PC-9 (cell line): ENCODE data around the gene ZCCHC14.
"Not testable (repeated sequence)": the region's sequence is repeated elsewhere in the genome, so short reads cannot be mapped to it uniquely, and the experiment has no call there.

ENCODE experiments used
- CTCF ChIP-seq: fragments of 200-600 bp; sonication (generic); conservative IDR thresholded peaks from 2 replicates; pipeline ENCODE4 v1.6.1; 2017; ENCODE audit warnings: mixed run types, antibody characterized with exemption, mild to moderate bottlenecking, moderate library complexity
- EZH2 ChIP-seq: fragments of 200-600 bp; sonication (generic); IDR thresholded peaks from 2 replicates; pipeline ENCODE4 v1.8.0; 2017; ENCODE audit warnings: antibody characterized with exemption, low read depth

GRCh38 chr16:87384875-87385167, 108.0 kb downstream of the ZCCHC14 start:
- TF ChIP-seq CTCF, EZH2: not testable (repeated sequence)
